HepG2 (cell line): ENCODE measurements around the gene ACER3.

ENCODE experiments used
- CTCF ChIP-seq: sonication (generic); formaldehyde crosslinking; IDR thresholded peaks from 2 replicates; pipeline ENCODE4 v1.5.0; 2020; ENCODE audit warnings: mild to moderate bottlenecking, missing genetic modification reagents, moderate library complexity
- EP300 ChIP-seq, 3 experiments: sonication (generic) in 1 of 3; formaldehyde crosslinking in 1 of 3; IDR thresholded peaks; 2 replicates each; pipeline versions ENCODE4 v1.5.1 to v1.6.1; 2011 to 2020; ENCODE audit warnings: low read depth in 2 of 3, low read length in 2 of 3, borderline replicate concordance in 1 of 3, improper control_type of control experiment in 1 of 3, mild to moderate bottlenecking in 1 of 3, missing genetic modification reagents in 1 of 3, moderate library complexity in 1 of 3
- EZH2 ChIP-seq: conservative IDR thresholded peaks from 2 replicates; pipeline ENCODE4 v1.6.1; 2012; ENCODE audit warnings: mild to moderate bottlenecking, low read depth, low read length, moderate library complexity
- NCOR1 ChIP-seq: fragments of 200-600 bp; sonication (generic); IDR thresholded peaks from 2 replicates; pipeline ENCODE4 v1.7.0; 2017; ENCODE audit warnings: antibody characterized with exemption, low read length, borderline replicate concordance
- POLR2A ChIP-seq, 2 experiments: IDR thresholded peaks; 2 replicates each; pipeline ENCODE4 v1.6.1; 2011; ENCODE audit warnings: low read depth in 2 of 2, low read length in 2 of 2, mild to moderate bottlenecking in 1 of 2, moderate library complexity in 1 of 2; ENCODE audit not compliant: insufficient read depth in 1 of 2
- RXRA ChIP-seq: sonication (generic); formaldehyde crosslinking; IDR thresholded peaks from 2 replicates; pipeline ENCODE4 v1.5.1; 2020; ENCODE audit warnings: missing genetic modification reagents
- TEAD3 ChIP-seq: optimal IDR thresholded peaks from 2 replicates; pipeline ENCODE3; 2016; ENCODE audit warnings: borderline replicate concordance
- THAP7 ChIP-seq: sonication (generic); formaldehyde crosslinking; IDR thresholded peaks from 2 replicates; pipeline ENCODE4 v1.8.1; 2023; ENCODE audit warnings: mild to moderate bottlenecking, missing genetic modification reagents
- XRCC5 ChIP-seq: fragments of 200-400 bp; formaldehyde crosslinking; optimal IDR thresholded peaks from 2 replicates; pipeline ENCODE3; 2017; ENCODE audit warnings: mild to moderate bottlenecking, low read length
- ZBTB44 ChIP-seq: sonication (generic); formaldehyde crosslinking; IDR thresholded peaks from 2 replicates; pipeline ENCODE4 v1.4.0; 2020; ENCODE audit warnings: missing genetic modification reagents
- ZMAT5 ChIP-seq: sonication (generic); formaldehyde crosslinking; IDR thresholded peaks from 2 replicates; pipeline ENCODE4 v1.5.0; 2020; ENCODE audit warnings: mild to moderate bottlenecking, low read depth, missing genetic modification reagents, borderline replicate concordance
- ZNF274 ChIP-seq: sonication (generic); formaldehyde crosslinking; IDR thresholded peaks from 2 replicates; pipeline ENCODE4 v1.5.1; 2020; ENCODE audit warnings: mild to moderate bottlenecking, missing genetic modification reagents

- TF ChIP-seq EP300 (IDR thresholded peaks at IDR 0.05; ENCODE audit: low read depth in 2 of 2, low read length in 2 of 2) (no peak), EP300 (CRISPR knock-in tag; IDR thresholded peaks at IDR 0.05; ENCODE audit: borderline replicate concordance) (no peak), ZBTB44 (CRISPR knock-in tag) (no peak), XRCC5 (no peak), POLR2A (IDR thresholded peaks at IDR 0.05; ENCODE audit: insufficient read depth in 1 of 2, low read depth in 2 of 2, low read length in 2 of 2) (no peak), NCOR1 (no peak), ZNF274 (CRISPR knock-in tag) (no peak), TEAD3 (CRISPR knock-in tag) (no peak), EZH2 (no peak), THAP7 (CRISPR knock-in tag) (no peak), CTCF (CRISPR knock-in tag) (no peak), ZMAT5 (CRISPR knock-in tag) (no peak), RXRA (CRISPR knock-in tag) (no peak)
Observed at GRCh38 chr11:76903325-76903724, 42.6 kb downstream of the ACER3 start.
